Gastroesophageal sphincter (tissue), 3 donors: Measurements from ENCODE around the gene LIPG.
"Not testable (repeated sequence)": the region's sequence is repeated elsewhere in the genome, so short reads cannot be mapped to it uniquely, and the experiment has no call there.

ENCODE experiments used
- EP300 ChIP-seq: sonication (generic); formaldehyde crosslinking; IDR thresholded peaks from one replicate; pipeline ENCODE4 v1.6.1; 2017; ENCODE audit warnings: antibody characterized with exemption, mild to moderate bottlenecking
- POLR2AphosphoS5 ChIP-seq: sonication (generic); formaldehyde crosslinking; IDR thresholded peaks from one replicate; pipeline ENCODE4 v1.6.1; 2017; ENCODE audit warnings: antibody characterized with exemption
- TF ChIP-seq, protein P1 (sequence below), 4 experiments: fragments of 200-600 bp in 2 of 4; fragments of 450-650 bp in 2 of 4; sonication (generic) in 1 of 4; IDR thresholded peaks; one replicate each; pipeline ENCODE4 v1.5.1; 2017 to 2019; ENCODE audit warnings: antibody characterized with exemption in 4 of 4, mild to moderate bottlenecking in 2 of 4, moderate library complexity in 2 of 4

DNA sequence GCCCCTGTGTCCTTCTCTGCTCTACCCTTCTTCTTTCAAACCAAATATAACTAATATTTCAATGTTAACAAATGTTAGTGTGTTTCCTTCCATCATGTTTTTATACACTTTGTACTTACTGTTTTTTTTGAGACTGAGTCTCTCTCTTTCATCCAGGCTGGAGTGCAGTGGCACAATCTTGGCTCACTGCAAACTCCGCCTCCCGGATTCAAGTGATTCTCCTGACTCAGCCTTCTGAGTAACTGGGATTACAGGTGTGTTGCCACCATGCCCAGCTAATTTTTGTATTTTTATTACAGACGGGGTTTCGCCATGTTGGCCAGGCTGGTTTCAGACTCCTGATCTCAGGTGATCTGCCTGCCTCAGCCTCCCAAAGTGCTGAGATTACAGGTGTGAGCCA, 23.1 kb downstream of the LIPG start:
- TF ChIP-seq POLR2AphosphoS5, EP300: not testable (repeated sequence)
- TF ChIP-seq, protein P1, sequence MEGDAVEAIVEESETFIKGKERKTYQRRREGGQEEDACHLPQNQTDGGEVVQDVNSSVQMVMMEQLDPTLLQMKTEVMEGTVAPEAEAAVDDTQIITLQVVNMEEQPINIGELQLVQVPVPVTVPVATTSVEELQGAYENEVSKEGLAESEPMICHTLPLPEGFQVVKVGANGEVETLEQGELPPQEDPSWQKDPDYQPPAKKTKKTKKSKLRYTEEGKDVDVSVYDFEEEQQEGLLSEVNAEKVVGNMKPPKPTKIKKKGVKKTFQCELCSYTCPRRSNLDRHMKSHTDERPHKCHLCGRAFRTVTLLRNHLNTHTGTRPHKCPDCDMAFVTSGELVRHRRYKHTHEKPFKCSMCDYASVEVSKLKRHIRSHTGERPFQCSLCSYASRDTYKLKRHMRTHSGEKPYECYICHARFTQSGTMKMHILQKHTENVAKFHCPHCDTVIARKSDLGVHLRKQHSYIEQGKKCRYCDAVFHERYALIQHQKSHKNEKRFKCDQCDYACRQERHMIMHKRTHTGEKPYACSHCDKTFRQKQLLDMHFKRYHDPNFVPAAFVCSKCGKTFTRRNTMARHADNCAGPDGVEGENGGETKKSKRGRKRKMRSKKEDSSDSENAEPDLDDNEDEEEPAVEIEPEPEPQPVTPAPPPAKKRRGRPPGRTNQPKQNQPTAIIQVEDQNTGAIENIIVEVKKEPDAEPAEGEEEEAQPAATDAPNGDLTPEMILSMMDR (IDR thresholded peaks at IDR 0.05): not testable (repeated sequence)
